H54 (cell line): ENCODE measurements around the gene WDR4.
"Not testable (repeated sequence)": the region's sequence is repeated elsewhere in the genome, so short reads cannot be mapped to it uniquely, and the experiment has no call there.

Experiments
- DNase-seq: peaks from one replicate; pipeline ENCODE4 v3.0.0; 2011; ENCODE audit warnings: low spot score, mixed read lengths; ENCODE audit not compliant: insufficient read length
- FAIRE-seq: peaks from 3 replicates; lab custom pipeline; 2011; peaks lifted over from hg19 to GRCh38; lab: Jason Lieb, UNC
- POLR2A ChIP-seq: IDR thresholded peaks from 2 replicates; pipeline ENCODE4 v1.6.1; 2011; ENCODE audit warnings: low read depth, mild to moderate bottlenecking, low read length

Gene WDR4

GRCh38 chr21:42844411-42845113 is 34.8 kb downstream of the WDR4 start:
- no peak for DNase-seq
- FAIRE-seq = no peak
- TF ChIP-seq POLR2A = no peak

- FAIRE-seq (no peak), DNase-seq (no peak)
- no peak for TF ChIP-seq POLR2A
Measured at GRCh38 chr21:42843056-42843455, 36.3 kb downstream of the WDR4 start.

DNA sequence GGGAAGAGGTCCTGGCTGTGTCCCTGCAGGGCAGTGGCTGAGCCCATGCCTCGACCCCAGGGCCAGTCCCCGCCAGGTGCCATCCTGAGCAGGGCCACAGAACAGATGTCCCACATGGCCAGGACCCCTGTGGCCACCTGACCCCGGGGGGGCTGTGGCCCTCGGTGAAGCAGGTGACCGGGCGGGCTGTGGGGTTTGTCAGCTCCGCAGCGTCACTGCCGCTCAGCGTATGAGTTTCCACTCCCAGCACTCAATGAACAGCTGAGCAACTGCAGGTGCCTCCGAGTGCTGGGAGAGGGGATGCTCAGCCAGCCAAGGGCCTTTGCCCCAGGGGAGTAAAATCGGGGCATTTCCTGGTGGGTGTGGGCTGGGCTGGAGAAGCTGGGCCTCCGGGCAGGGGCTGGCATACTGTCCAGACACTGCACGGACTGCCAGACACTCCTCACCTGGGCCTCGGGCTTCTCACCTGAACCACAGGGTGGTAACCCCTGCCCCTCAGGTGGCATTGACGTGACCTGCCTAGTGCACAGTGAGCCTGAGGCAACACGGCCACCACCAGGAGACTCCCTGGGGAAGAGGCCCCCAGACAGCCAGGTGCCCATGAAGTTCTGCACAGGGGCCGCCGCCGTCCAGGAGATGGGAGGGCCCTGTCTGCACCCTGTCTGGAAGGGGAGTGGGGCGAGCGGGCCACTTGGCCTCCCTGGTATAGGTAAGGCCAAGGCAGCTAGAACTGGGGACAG is 37.3 kb downstream of the WDR4 start:
- not testable (repeated sequence) for FAIRE-seq

GRCh38 chr21:42841156-42841915 is 38.0 kb downstream of the WDR4 start:
- no peak for FAIRE-seq
- TF ChIP-seq POLR2A = no peak
- no peak for DNase-seq

More for the DNA sequence above, 37.3 kb downstream of the WDR4 start:
- not testable (repeated sequence) for DNase-seq

- no peak for TF ChIP-seq POLR2A
- no peak for DNase-seq
Measured at GRCh38 chr21:42840411-42841155, 38.8 kb downstream of the WDR4 start.

GRCh38 chr21:42839271-42840231 is 39.8 kb downstream of the WDR4 start:
- DNase-seq = no peak
- no peak for TF ChIP-seq POLR2A
- no peak for FAIRE-seq

More at GRCh38 chr21:42840411-42841155, 38.8 kb downstream of the WDR4 start:
- no peak for FAIRE-seq

- not testable (repeated sequence) for DNase-seq
Measured at GRCh38 chr21:42838212-42838690, 41.1 kb downstream of the WDR4 start.

DNA sequence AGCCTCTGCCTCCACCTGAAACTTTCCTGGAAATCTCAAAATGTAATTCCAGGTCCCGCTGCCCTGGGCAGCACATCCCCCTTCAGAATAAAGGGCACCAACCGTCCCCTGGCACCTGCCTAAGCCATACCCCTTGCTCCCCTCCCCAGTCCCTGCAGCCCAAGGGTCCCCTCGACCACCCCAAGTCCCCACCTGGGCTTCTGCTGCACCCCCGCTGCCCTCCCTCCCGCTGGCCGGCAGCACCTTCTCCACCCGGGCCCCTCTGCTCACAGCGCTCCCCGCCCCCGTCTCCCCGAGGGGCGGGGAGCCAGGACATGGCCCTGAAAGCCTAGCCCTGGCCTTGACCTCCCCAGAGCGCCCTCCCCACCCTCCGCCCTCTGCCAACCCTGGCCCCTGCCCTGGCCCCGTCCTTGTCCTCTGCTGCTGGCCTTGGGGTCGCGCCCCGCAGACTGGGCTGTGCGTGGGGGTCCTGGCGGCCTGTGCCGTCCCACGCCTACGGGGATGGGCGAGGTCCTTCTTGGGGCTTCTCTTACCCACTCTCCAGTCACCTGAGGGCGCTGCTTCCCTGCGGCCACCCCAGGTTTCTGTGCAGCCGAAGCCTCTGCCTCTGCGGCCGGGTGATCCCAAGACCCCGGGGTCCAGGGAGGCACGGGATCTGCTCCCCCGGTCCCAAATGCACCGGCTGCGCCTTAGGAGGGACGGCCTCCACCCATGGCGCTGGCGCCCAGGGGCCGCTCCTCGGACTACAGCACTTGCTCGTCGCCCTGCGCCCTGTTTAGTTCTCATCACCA is 41.7 kb downstream of the WDR4 start:
- DNase-seq (no peak), FAIRE-seq (no peak)
- TF ChIP-seq POLR2A = no peak

More at GRCh38 chr21:42838212-42838690, 41.1 kb downstream of the WDR4 start:
- FAIRE-seq = not testable (repeated sequence)

GRCh38 chr21:42836767-42837301 is 42.5 kb downstream of the WDR4 start:
- no peak for TF ChIP-seq POLR2A
- no peak for DNase-seq
- FAIRE-seq = no peak

DNA sequence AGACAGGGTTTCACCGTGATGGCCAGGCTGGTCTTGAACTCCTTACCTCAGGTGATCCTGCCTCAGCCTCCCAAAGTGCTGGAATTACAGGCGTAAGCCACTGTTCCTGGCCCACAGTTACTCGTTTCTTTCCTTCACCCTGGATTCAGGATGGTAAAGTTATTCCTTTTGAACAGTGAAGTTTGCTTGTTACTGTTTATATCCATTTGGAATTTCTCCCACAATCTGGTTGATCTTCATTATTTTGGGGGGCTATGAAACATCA is 43.0 kb downstream of the WDR4 start:
- FAIRE-seq (no peak), DNase-seq (no peak)
- TF ChIP-seq POLR2A = no peak

DNA sequence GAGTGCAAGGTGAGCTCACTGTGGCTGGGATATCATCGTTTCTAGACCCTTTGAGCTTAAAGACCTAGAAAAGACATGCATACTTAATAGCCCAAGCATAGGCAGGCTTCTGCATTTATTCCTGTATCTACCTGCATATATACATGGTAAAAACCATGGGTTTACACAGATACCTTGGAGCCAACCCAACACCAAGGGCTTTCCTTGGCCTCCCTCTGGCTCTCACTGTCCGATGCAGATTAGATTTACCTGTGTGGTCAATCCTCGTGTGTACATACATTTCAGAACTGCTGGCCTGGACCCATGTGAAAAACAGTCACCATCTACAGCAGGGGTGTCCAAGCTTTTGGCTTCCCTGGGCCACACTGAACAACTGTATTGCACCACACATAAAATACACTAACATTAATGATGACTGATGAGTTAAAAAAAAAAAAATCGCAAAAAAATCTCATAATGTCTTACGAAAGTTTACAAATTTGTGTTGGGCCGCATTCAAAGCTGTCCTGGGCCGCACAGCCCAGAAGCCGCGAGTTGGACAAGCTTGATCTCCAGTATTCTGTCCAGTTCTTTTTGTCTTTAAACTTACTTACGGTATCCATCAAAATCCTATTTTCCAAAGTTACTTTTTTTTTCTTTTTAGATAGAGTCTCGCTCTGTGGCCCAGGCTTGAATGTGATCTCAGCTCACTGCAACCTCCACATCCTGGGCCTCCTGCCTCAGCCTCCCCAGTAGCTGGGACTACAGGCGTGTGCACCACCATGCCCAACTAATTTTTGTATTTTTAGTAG is 43.5 kb downstream of the WDR4 start:
- no peak for FAIRE-seq
- TF ChIP-seq POLR2A = no peak
- DNase-seq = no peak
